ENCODE results near the gene CNOT1. TPM values are rescaled to one million over a fixed set of nuclear protein-coding genes. Genes with fewer than 3 reads are reported as not detected.

Gene CNOT1
- total RNA-seq, 4 donors from 2014 or later = 93.8 to 124 (median 110) TPM

- Histone ChIP-seq H3K4me1 (no peaks in the 10 kb centered on the region), H3K27ac (no peak overlapping the region), H3K27me3 (peaks cover 31% of the 10 kb centered on the region), H3K36me3 (no peaks in the 10 kb centered on the region), H3K4me3 (no peak overlapping the region), H3K9me3 (no peaks in the 10 kb centered on the region)
- TF ChIP-seq POLR2A (IDR thresholded peaks at IDR 0.05) (no peak), POLR2AphosphoS5 (IDR thresholded peaks at IDR 0.05) (no peak), CTCF (IDR thresholded peaks at IDR 0.05) (no peak), EP300 (IDR thresholded peaks at IDR 0.05) (no peak)
- WGBS, 2 donors (ENCODE audit: low coverage in 1 of 2) = 95% methylated on average over 3 of the region's 3 CpGs; no CpG with 5 or more reads in 1 of the 2 donors
- no peak for ATAC-seq
Measured at GRCh38 chr16:58472827-58473226, 156.8 kb downstream of the CNOT1 start.

GRCh38 chr16:58472266-58472665 is 157.4 kb downstream of the CNOT1 start:
- WGBS, 2 donors (ENCODE audit: low coverage in 1 of 2) = 90 to 100% methylated on average over 2 to 6 of the region's 9 CpGs
- Histone ChIP-seq H3K4me3 (no peak overlapping the region), H3K4me1 (no peaks in the 10 kb centered on the region), H3K27me3 (peaks cover 36% of the 10 kb centered on the region), H3K9me3 (no peaks in the 10 kb centered on the region), H3K36me3 (no peaks in the 10 kb centered on the region), H3K27ac (no peak overlapping the region)
- no peak for TF ChIP-seq EP300 (IDR thresholded peaks at IDR 0.05)
- TF ChIP-seq CTCF (IDR thresholded peaks at IDR 0.05) = no peak
- TF ChIP-seq POLR2A (IDR thresholded peaks at IDR 0.05) = no peak
- no peak for TF ChIP-seq POLR2AphosphoS5 (IDR thresholded peaks at IDR 0.05)
- ATAC-seq = no peak

- no peak overlapping the region for H3K27ac ChIP-seq
- no peak overlapping the region for H3K4me3 ChIP-seq
- no peaks in the 10 kb centered on the region for H3K4me1 ChIP-seq
- no peak for TF ChIP-seq POLR2A (IDR thresholded peaks at IDR 0.05)
- TF ChIP-seq POLR2AphosphoS5 (IDR thresholded peaks at IDR 0.05) = no peak
- TF ChIP-seq EP300 (IDR thresholded peaks at IDR 0.05) = no peak
- TF ChIP-seq CTCF (IDR thresholded peaks at IDR 0.05) = no peak
- peaks cover 45% of the 10 kb centered on the region for H3K27me3 ChIP-seq
- WGBS, 2 donors (ENCODE audit: low coverage in 1 of 2) = 53 to 79% methylated on average over 3 to 4 of the region's 10 CpGs
- no peak for ATAC-seq
- no peaks in the 10 kb centered on the region for H3K36me3 ChIP-seq
- H3K9me3 ChIP-seq = no peaks in the 10 kb centered on the region
Measured at GRCh38 chr16:58471209-58471975, 158.2 kb downstream of the CNOT1 start.

Small RNAs within 50 kb of the gene (small RNA-seq; reads per million reads assigned to genes)
- gene RNU6-103P (0 reads per million in 4 donors), gene SNORA46 (28.2 to 117 (median 84.2) reads per million in 4 donors), gene SNORA50A (0 reads per million in 4 donors)

Other genes starting within 250 kb of the CNOT1 start
- gene GINS3, start 237.4 kb downstream of the CNOT1 start, total RNA-seq = 1 to 10 TPM; 1.7 to 2.8 (median 2.4) TPM
- 1 to 10 TPM; 1.9 to 8.0 (median 7.0) TPM for gene NDRG4, start 129.7 kb downstream of the CNOT1 start, total RNA-seq
- 10 to 100 TPM; 15.5 to 19.8 (median 17.5) TPM for gene SETD6, start 114.3 kb downstream of the CNOT1 start, total RNA-seq
- gene SLC38A7, start 54.9 kb upstream of the CNOT1 start, total RNA-seq = 10 to 100 TPM; 10.7 to 20.7 (median 14.7) TPM
- gene GOT2, start 104.5 kb upstream of the CNOT1 start, total RNA-seq = 100 to 1,000 TPM in 2 of 4 donors, 10 to 100 TPM in 2; 37.3 to 134 (median 103) TPM